GM19468 (cell line): ENCODE data around the gene DACT2.
"Not testable (repeated sequence)": the region's sequence is repeated elsewhere in the genome, so short reads cannot be mapped to it uniquely, and the experiment has no call there.

ENCODE experiments used
- ATAC-seq: cut with Tn5 transposase; IDR thresholded peaks from one replicate; pipeline ENCODE4 v1.9.1; 2021; ENCODE audit warnings: mild to moderate bottlenecking, moderate library complexity, moderate number of reproducible peaks; ENCODE audit not compliant: unreplicated experiment; ENCODE audit errors: extremely low read depth

DACT2 gene, protein sequence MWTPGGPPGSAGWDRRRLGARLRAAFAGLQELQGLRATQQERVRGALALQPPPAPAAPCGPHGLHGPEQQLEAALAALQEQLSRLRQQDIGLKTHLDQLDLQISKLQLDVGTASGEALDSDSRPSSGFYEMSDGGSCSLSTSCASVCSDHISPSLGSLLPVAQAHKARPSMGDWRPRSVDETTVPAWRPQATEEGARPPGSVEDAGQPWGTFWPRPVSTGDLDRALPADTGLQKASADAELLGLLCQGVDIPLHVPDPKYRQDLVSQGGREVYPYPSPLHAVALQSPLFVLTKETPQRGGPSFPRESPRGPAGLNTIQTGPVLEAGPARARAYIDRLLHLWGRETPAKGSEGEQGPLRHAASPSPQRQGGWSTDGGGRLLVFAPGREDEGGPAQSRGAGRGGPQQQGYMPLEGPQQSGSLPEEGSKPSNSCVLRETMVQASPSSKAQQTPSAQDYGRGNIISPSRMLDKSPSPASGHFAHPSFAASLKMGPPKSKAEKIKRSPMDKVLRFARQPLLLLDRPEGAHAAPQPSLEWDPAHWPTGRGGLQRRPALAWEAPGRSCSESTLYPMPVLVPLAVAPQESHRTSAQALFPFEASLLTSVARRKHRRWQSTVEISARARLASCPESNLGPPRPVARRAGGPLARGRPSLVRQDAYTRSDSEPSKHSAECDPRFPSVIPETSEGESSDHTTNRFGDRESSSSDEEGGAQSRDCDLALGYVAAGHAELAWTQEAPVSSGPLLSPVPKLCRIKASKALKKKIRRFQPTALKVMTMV

GRCh38 chr6:168319279-168320111 lies at the start of gene DACT2:
DACT2 (minus strand) TSS chr6:168319777; CDS start chr6:168319633, 144 bp downstream.
- no peak for ATAC-seq

DNA sequence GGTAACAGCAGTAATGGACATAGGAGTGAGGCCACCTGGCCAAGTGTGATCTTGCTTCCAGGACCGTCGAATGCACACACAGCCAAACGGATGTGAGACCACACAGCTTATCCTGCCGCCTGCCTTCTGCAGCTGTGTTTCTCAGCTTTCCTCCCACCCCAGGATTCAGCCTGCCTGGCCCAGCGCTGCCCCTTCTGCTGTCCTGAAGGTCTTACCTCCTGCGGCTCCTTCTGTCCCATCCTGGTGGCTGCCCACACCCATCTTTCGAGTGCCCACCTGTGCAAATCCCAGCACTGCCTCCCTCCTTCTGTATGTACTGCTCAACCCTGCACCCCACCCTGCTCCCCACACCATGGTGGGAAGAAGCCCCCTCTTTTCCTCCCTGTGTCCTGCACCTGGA lies 49.4 kb upstream of the DACT2 start:
- ATAC-seq: no peak

- ATAC-seq: no peak
These were observed 48.7 kb upstream of the DACT2 start for GRCh38 chr6:168368066-168368820.

- no peak for ATAC-seq
These were observed 47.7 kb upstream of the DACT2 start for GRCh38 chr6:168367285-168367751.

- no peak for ATAC-seq
These were observed 46.9 kb upstream of the DACT2 start for GRCh38 chr6:168366473-168366872.

DNA sequence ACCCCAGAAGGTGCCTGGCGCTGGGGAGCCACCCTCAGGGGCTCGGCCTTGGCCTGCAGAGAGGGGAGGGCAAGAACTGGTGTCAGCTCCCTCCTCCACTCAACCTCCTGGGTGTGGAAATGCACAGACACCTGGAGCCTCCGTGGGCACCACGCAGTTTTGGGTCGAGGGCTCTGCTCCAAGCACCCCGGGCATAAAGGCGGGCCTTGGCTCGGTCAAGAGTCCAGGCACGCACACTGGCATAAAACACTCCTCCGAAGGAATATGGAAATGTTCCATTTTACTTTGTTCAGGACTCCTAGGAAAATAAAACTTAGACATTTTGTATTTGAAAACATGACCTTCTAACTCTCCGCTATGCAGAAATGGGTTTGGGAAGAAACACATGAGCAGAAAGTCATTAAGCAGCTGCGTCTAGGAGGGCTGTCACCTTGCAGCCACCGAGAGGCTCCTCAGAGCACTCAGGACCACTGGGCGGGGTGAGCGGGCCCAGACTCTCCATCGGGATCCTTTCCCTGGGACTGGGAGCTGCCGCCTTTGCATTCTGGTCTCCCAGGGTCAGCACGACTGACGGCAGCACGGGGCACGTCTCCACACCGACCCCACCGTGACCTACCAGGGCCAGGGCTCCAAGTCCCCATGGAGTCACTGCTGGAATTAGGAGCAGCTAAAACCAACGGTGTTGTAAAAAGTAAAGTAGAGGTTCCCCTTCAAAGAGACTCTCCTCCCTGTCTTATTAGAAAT lies 46.0 kb upstream of the DACT2 start:
- no peak for ATAC-seq

DNA sequence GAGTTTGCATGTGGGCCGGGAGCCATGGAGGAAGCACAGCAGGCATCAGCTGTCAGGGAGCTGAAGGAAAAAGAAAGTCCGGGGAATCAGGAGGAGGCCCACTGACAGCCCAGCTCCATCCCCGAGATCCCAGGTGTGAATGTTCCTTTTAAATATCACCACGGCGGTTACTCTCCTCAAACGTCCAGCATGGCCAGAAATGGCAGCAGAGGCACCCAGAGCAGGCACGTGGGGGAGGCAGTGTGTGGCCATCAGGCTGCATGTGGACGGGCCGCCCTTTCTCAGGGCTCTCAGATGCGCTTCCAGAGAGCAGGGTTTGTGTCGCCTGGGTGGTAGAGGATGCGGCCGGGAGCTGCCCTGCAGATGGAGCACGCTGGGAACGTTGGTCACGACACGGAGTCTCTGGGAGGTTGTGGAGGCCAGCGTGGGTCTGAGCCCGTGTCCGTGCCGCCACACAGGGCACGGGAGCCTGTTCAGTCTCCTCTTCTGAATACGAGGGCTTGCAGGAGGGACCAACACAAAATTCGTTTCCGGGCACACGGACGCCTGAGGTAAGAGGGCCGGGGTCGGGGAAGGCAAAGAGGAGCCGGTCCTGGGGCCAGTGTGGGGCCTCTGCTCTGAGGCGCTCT lies 45.3 kb upstream of the DACT2 start:
- no peak for ATAC-seq

DNA sequence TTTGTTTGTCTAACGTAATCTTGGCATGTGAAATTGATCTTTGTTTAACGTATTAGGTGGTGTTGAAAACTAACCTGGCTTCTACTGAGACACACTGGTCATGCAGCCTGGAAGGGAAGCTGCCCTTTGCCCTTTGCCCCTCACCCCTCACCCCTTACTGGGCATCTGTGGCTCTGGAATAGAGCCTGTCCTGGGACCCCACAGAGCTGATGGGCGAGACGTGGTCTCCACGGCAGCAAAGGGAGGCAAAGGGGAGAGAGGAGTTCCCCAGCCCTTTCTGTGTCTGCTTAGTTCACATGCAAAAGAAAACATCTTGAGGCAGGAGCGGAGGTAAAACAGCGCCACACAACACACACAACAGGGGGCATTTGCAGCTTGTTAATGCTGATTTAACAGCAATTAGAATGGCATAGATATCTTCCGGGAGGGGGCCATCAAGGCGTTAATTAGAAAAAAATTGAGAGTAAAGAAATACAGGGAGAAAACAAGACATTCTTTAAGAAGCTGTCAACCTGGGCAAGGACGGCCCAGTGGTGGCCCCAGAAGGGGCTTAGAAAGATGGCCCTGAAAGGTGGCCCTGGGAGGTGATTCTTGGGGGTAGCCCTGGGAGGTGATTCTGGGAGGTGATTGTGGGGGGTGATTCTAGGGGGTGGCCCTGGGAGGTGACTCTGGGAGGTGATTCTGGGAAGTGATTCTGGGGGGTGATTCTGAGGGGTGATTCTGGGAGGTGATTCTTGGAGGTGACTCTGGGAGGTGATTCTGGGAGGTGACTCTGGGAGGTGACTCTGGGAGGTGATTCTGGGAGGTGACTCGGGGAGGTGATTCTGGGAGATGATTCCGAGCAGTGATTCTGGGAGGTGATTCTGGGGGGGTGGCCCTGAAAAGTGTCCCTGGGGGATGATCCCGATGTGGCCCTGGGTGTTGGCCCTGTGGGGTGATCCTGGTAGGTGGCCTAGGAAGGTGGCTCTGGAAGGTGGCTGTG lies 44.5 kb upstream of the DACT2 start:
- ATAC-seq: no peak

GRCh38 chr6:168363302-168363701 lies 43.7 kb upstream of the DACT2 start:
- ATAC-seq: no peak

DNA sequence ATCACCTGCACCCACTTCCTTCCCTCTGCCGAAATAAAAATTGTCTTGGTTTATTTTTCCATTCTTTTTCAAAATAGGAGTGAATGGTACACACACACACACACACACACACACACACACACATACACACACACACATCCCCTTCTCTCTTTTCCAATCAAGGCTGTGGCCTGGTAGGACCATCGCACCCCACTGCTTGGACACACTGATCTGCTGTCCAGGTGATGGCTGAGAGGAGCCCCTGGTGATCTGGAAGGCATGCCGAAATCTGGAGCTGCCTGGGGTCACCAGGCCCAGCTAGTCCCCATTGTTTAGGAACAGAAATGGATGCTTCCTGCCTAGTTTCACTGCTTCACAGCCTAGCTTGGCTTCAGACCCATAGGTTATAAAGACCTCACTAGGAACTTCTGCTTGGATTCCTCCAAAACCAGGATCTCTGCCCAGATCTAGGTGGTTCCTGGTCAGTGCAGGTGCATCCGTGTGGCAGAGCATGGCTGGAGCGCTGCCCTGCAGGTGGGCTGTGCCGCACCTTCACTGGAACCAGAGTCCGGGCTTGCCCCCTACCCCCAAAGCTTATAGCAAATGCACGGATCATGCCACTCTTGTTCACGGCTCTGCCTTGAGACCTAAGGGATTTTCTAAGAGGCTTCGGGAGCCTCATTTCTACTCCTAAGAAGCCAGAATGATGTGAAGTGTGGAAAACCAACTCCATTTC lies 42.9 kb upstream of the DACT2 start:
- no peak for ATAC-seq

DNA sequence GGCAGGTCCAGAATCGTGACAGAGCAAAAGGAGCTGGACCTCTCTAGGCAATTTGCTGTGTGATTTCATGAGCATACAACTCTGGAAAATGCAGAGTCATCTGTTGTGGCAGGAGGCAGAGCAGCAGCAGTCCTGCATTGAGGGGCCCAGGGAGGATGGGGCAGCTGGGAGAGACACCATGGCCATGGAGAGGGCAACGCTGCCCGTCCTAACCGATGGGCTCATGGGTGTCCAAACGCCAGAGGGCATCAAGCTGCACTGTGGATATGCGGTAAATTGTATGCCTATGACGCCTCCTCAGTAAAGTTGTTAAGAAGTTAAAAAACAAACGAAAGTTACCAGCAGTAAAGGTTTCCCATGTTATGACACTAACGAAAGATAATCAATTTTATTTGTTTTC lies 42.2 kb upstream of the DACT2 start:
- ATAC-seq: no peak

- no peak for ATAC-seq
These were observed 40.2 kb upstream of the DACT2 start for GRCh38 chr6:168359794-168360193.

DNA sequence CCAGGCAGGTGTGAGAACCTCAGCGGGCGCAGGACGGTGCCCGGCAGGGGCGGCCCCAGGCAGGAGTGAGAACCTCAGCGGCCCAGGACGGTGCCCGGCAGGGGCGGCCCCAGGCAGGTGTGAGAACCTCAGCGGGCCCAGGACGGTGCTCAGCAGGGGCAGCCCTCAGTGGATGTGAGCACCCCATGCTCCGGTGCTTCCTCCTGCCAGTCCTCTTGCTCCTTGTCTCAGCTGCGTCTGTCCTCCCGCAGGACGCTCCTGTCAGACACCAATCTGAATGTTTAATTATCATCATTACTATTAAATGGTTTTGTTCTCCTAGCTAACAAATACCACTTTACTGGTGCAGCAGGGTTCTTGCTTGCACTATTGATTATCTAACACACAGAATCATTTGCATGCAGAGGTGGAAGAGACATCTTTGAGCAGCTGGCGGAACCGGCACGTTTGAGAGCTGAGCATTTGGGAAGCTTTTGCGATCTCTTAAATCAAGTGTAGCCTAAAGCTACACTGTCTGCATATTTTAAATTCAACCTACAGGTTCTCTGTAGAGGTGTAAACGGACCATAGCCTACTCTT lies 39.4 kb upstream of the DACT2 start:
- no peak for ATAC-seq

GRCh38 chr6:168356872-168357271 lies 37.3 kb upstream of the DACT2 start:
- ATAC-seq: not testable (repeated sequence)

DNA sequence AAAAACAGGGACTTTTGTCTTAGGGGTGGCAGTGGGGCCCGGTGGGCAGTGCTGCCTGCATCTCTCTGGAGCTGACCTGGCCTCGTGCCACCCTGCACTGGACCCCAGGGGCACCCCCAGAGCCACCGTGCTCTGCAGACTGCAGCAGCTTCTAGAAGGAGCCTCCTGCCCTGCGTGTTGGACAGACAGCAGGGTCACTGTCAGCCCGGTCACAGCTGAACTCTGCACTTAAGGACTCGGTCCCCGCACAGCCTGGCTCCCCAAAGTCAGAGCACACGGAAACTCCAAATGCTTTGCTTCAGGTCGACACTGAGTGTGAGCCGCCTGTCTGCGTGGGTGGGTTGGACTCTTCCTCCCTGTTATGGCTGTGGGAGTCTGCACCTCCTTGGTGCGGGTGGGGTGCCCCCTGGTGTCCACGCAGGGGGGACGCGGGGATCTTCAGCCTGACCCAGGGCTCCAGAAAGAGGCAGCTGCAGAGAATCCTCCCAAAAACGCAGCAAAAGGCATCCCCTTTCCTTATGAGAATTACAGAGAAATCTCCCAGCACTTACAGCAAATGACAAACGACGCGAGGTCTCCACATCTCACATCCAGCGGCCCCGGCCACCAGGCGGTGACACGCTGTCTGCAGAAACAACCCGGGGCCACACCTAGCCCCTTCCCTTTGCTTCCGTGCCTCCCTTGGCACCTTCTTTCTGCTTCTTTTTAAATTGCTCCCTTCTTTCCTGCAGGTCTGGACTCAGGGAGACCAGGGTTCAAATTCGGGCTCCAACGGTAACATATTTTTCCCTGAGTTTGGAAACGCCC lies 36.3 kb upstream of the DACT2 start:
- no peak for ATAC-seq

GRCh38 chr6:168354338-168354737 lies 34.8 kb upstream of the DACT2 start:
- ATAC-seq: no peak
